CD14-positive monocyte (primary cell): ENCODE data around the gene ZNF554. TPM values are rescaled to one million over a fixed set of nuclear protein-coding genes. Genes with fewer than 3 reads are reported as not detected.

ENCODE experiments used
- DNase-seq, 3 donors: peaks; one replicate each; pipeline ENCODE4 v3.0.0-alpha.2; 2011 to 2022
- H2AFZ ChIP-seq: 2 replicates; pipeline ENCODE4 v1.6.0; 2012; ENCODE audit warnings: mild to moderate bottlenecking, low read depth, low read length, inconsistent platforms; ENCODE audit not compliant: insufficient read depth, poor library complexity, severe bottlenecking
- H3K27ac ChIP-seq, 2 donors: 1 replicate in 1 of 2; 2 replicates in 1 of 2; pipeline ENCODE4 v1.5.1; 2012 to 2013; ENCODE audit warnings: low read length in 2 of 2, control low read depth in 1 of 2, inconsistent platforms in 1 of 2, low read depth in 1 of 2, mild to moderate bottlenecking in 1 of 2
- H3K27me3 ChIP-seq, 2 donors: one replicate each; pipeline versions ENCODE4 v1.6.0 to v1.6.1; 2011 to 2013; ENCODE audit warnings: low read length in 2 of 2; ENCODE audit not compliant: control insufficient read depth in 2 of 2, insufficient read depth in 2 of 2
- H3K36me3 ChIP-seq, 2 donors: replicated peaks in 1 of 2; 1 replicate in 1 of 2; 2 replicates in 1 of 2; pipeline versions ENCODE4 v1.5.1 to v1.6.1; 2012 to 2013; ENCODE audit warnings: low read length in 2 of 2, control low read depth in 1 of 2, inconsistent platforms in 1 of 2, mild to moderate bottlenecking in 1 of 2; ENCODE audit not compliant: insufficient read depth in 2 of 2, control insufficient read depth in 1 of 2
- H3K4me1 ChIP-seq, 2 donors: 1 replicate in 1 of 2; 2 replicates in 1 of 2; pipeline versions ENCODE4 v1.5.1 to v1.6.1; 2012 to 2013; ENCODE audit warnings: low read length in 2 of 2, control low read depth in 1 of 2, inconsistent platforms in 1 of 2, mild to moderate bottlenecking in 1 of 2, moderate library complexity in 1 of 2; ENCODE audit not compliant: insufficient read depth in 2 of 2, control insufficient read depth in 1 of 2
- H3K4me2 ChIP-seq: replicated peaks from 2 replicates; pipeline ENCODE3; 2012; ENCODE audit warnings: low read length, moderate library complexity, mild to moderate bottlenecking; ENCODE audit not compliant: poor library complexity, severe bottlenecking; ENCODE audit errors: extremely low read depth
- H3K4me3 ChIP-seq, 3 experiments: fragments of 200-600 bp in 1 of 3; sonication (generic) in 1 of 3; replicated peaks in 1 of 3; 1 replicate in 2 of 3; 2 replicates in 1 of 3; pipeline ENCODE4 v1.5.1; 2011 to 2013; ENCODE audit warnings: low read length in 3 of 3, mild to moderate bottlenecking in 3 of 3, control low read depth in 2 of 3, low read depth in 2 of 3, inconsistent platforms in 1 of 3, moderate library complexity in 1 of 3
- H3K79me2 ChIP-seq: 2 replicates; pipeline ENCODE4 v1.6.0; 2012; ENCODE audit warnings: mild to moderate bottlenecking, control low read depth, inconsistent platforms, low read length, moderate library complexity; ENCODE audit not compliant: insufficient read depth
- H3K9ac ChIP-seq: 2 replicates; pipeline ENCODE4 v1.6.0; 2017; ENCODE audit warnings: low read length, mild to moderate bottlenecking; ENCODE audit not compliant: insufficient read depth, poor library complexity, severe bottlenecking
- H3K9me3 ChIP-seq, 2 donors: replicated peaks in 1 of 2; 1 replicate in 1 of 2; 2 replicates in 1 of 2; pipeline versions ENCODE4 v1.5.1 to v1.6.1; 2012 to 2013; ENCODE audit warnings: low read length in 2 of 2, control low read depth in 1 of 2; ENCODE audit not compliant: control insufficient read depth in 1 of 2, insufficient read depth in 1 of 2
- H4K20me1 ChIP-seq: 2 replicates; pipeline ENCODE4 v1.6.0; 2012; ENCODE audit warnings: mild to moderate bottlenecking, low read length, control low read depth, moderate library complexity; ENCODE audit not compliant: insufficient read depth
- H3K27ac Mint-ChIP-seq, 7 donors: one replicate each; pipeline ENCODE4 v1.8.0; 2020; ENCODE audit warnings: mild to moderate bottlenecking in 7 of 7, mixed read lengths in 7 of 7, moderate library complexity in 6 of 7, inconsistent platforms in 2 of 7
- H3K27me3 Mint-ChIP-seq, 3 donors: one replicate each; pipeline ENCODE4 v1.8.0; 2021 to 2022; ENCODE audit warnings: low read depth in 3 of 3, mild to moderate bottlenecking in 3 of 3, mixed read lengths in 3 of 3, moderate library complexity in 3 of 3, inconsistent platforms in 1 of 3
- H3K36me3 Mint-ChIP-seq, 2 donors: one replicate each; pipeline ENCODE4 v1.8.0; 2020; ENCODE audit warnings: mixed read lengths in 2 of 2, inconsistent platforms in 1 of 2, mild to moderate bottlenecking in 1 of 2
- H3K4me1 Mint-ChIP-seq: one replicate; pipeline ENCODE4 v1.8.0; 2020; ENCODE audit warnings: mild to moderate bottlenecking, mixed read lengths
- H3K4me3 Mint-ChIP-seq, 2 donors: one replicate each; pipeline ENCODE4 v1.8.0; 2020; ENCODE audit warnings: mild to moderate bottlenecking in 2 of 2, mixed read lengths in 2 of 2, moderate library complexity in 1 of 2
- H3K9me3 Mint-ChIP-seq, 7 donors: one replicate each; pipeline ENCODE4 v1.8.0; 2020 to 2022; ENCODE audit warnings: mixed read lengths in 7 of 7, mild to moderate bottlenecking in 6 of 7, moderate library complexity in 6 of 7, inconsistent platforms in 2 of 7
- CTCF ChIP-seq: fragments of 200-600 bp; IDR thresholded peaks from one replicate; pipeline ENCODE4 v1.8.0; 2022; ENCODE audit warnings: antibody characterized with exemption, mild to moderate bottlenecking
- WGBS: methylation state at CpG from one replicate; pipeline ENCODE4 v1.1.5; 2013; ENCODE audit warnings: missing lambda C conversion rate; ENCODE audit not compliant: insufficient coverage; 5-methylcytosine and 5-hydroxymethylcytosine counted together
- intact Hi-C, 2 donors: fragments of 100-400 bp; cut with micrococcal nuclease; formaldehyde crosslinking; loops; one replicate each; pipeline versions ENCODE4 v1.15.0 to v1.15.1; 2023
- polyA plus RNA-seq, 3 donors: library from polyadenylated mRNA; depleted of rRNA in 1 of 3; unstranded in 2 of 3; stranded (reverse) in 1 of 3; fragments of 300-500 nt in 2 of 3; fragments of >200 nt in 1 of 3; fragmentation: Illumina TruSeq in 2 of 3; gene quantifications; 1 replicate in 2 of 3; 2 replicates in 1 of 3; pipeline ENCODE4 v1.2.3, GENCODE V29; 2012 to 2021

ZNF554 gene
- polyA plus RNA-seq, 3 donors: 0.79 to 1.7 (median 0.91) TPM

- no peaks in the 10 kb centered on the region for H3K4me1 Mint-ChIP-seq
- H3K36me3 Mint-ChIP-seq: peaks cover 39 to 72% of the 10 kb centered on the region in 2 donors
- H3K27ac Mint-ChIP-seq: no peak overlapping the region
- H3K4me3 ChIP-seq: no peak overlapping the region
- intact Hi-C loops: no loop called here
- over 99% methylated on average over 18 of the region's 28 CpGs for WGBS
- H4K20me1 ChIP-seq: no peaks in the 10 kb centered on the region
- H3K27me3 Mint-ChIP-seq: peaks cover 0 to 4% (median 0%) of the 10 kb centered on the region in 3 donors
- H3K9ac ChIP-seq: no peak overlapping the region
- H2AFZ ChIP-seq: no peak overlapping the region
- no peaks in the 10 kb centered on the region for H3K9me3 ChIP-seq
- H3K4me2 ChIP-seq: no peak overlapping the region
- no peak overlapping the region for H3K4me3 Mint-ChIP-seq
- no peaks in the 10 kb centered on the region for H3K79me2 ChIP-seq
- H3K9me3 Mint-ChIP-seq: peaks cover 0 to 5% (median 0%) of the 10 kb centered on the region in 7 donors
- DNase-seq: no peak
- H3K36me3 ChIP-seq: peaks cover 36 to 59% of the 10 kb centered on the region in 2 donors
- no peaks in the 10 kb centered on the region for H3K27me3 ChIP-seq
- H3K4me1 ChIP-seq: no peaks in the 10 kb centered on the region
- no peak for TF ChIP-seq CTCF
- no peak overlapping the region for H3K27ac ChIP-seq
These were observed 14.3 kb upstream of the ZNF554 start for GRCh38 chr19:2805261-2805900.

- WGBS: 99% methylated on average over 21 of the region's 23 CpGs
- H3K27ac Mint-ChIP-seq: peak overlapping the region in 1 of 7 donors; percentile 40
- DNase-seq: no peak
These were observed 13.5 kb upstream of the ZNF554 start for GRCh38 chr19:2805991-2806649.

More at GRCh38 chr19:2805991-2806649, 13.5 kb upstream of the ZNF554 start:
- Histone ChIP-seq H3K27me3 (no peaks in the 10 kb centered on the region), H3K4me1 (no peaks in the 10 kb centered on the region), H3K9me3 (no peaks in the 10 kb centered on the region), H3K9ac (no peak overlapping the region), H3K4me2 (no peak overlapping the region), H3K36me3 (peaks cover 34 to 52% of the 10 kb centered on the region in 2 donors), H2AFZ (no peak overlapping the region), H4K20me1 (no peaks in the 10 kb centered on the region), H3K27ac (no peak overlapping the region), H3K79me2 (no peaks in the 10 kb centered on the region), H3K4me3 (no peak overlapping the region)
- H3K9me3 Mint-ChIP-seq: peaks cover 0 to 5% (median 0%) of the 10 kb centered on the region in 7 donors
- H3K4me1 Mint-ChIP-seq: no peaks in the 10 kb centered on the region
- H3K27me3 Mint-ChIP-seq: peaks cover 0 to 2% (median 0%) of the 10 kb centered on the region in 3 donors
- no peak overlapping the region for H3K4me3 Mint-ChIP-seq
- peaks cover 36 to 65% of the 10 kb centered on the region in 2 donors for H3K36me3 Mint-ChIP-seq
- TF ChIP-seq CTCF: no peak
- intact Hi-C loops: no loop called here
